HG03280 (cell line): ENCODE results near the gene CAMK2D.

Experiments
- ATAC-seq: cut with Tn5 transposase; IDR thresholded peaks from one replicate; pipeline ENCODE4 v1.9.1; 2021; ENCODE audit warnings: mild to moderate bottlenecking, moderate library complexity; ENCODE audit not compliant: unreplicated experiment

Gene CAMK2D

GRCh38 chr4:113537628-113538027 lies 223.9 kb downstream of the CAMK2D start:
- no peak for ATAC-seq

GRCh38 chr4:113537203-113537602 lies 224.3 kb downstream of the CAMK2D start:
- no peak for ATAC-seq

- ATAC-seq: no peak
Observed at GRCh38 chr4:113534711-113535110, 226.8 kb downstream of the CAMK2D start.

- ATAC-seq: no peak
Observed at GRCh38 chr4:113531572-113531971, 230.0 kb downstream of the CAMK2D start.

- no peak for ATAC-seq
Observed at GRCh38 chr4:113528395-113528794, 233.1 kb downstream of the CAMK2D start.

DNA sequence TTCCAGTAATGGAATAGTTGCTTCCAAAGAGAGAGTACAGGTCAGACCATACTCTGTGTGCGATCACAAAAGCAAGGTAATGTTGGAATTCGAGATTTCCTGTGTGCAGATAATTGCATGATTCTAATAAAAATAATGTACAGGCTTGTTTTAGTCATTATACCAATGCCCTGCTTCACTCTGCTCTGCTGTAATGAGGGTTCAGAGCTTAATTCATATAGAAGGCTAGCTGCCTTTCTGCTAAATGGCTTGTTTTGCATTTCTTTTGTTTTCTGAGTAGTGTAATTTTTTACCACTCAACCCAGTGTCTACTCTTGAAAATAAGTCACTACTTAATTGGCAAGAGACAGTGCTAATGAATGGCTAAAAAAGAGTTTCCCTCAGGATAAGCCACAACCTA lies 236.0 kb downstream of the CAMK2D start:
- ATAC-seq: no peak

DNA sequence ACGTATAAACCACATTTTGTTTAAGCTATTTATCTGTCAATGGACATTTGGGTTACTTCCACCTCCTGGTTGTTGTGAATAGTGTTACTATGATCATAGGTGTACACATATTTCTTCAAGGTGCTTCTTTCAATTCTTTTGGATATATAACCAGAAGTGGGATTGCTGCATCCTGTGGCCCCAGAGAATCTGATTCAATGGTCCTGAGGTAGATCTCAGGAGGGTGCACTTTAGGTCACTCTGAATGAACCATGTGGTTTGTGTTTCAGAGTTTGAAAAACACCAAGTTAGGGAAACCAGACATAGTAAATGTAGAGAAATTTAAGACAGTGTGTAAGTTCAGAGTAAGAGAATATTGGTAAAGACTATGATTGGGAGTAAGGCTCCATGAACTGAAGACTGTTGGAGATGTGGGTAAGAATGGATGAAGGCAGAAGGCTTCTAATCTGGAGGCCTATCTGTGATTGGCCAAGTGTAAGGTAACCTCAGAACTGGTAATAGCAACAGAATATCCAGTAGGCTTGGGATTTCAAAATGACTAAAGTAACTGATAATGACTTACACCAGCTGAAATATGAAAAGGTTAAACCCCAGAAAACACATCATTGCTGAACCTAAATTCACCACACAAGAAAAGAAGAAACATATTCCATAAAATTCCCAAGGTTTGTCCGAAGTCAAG lies 236.9 kb downstream of the CAMK2D start:
- peak; percentile 32 for ATAC-seq

GRCh38 chr4:113524096-113524495 lies 237.4 kb downstream of the CAMK2D start:
- ATAC-seq: peak; percentile 96

- no peak for ATAC-seq
Observed at GRCh38 chr4:113522433-113522832, 239.1 kb downstream of the CAMK2D start.

GRCh38 chr4:113513382-113513781 lies 248.2 kb downstream of the CAMK2D start:
- no peak for ATAC-seq

DNA sequence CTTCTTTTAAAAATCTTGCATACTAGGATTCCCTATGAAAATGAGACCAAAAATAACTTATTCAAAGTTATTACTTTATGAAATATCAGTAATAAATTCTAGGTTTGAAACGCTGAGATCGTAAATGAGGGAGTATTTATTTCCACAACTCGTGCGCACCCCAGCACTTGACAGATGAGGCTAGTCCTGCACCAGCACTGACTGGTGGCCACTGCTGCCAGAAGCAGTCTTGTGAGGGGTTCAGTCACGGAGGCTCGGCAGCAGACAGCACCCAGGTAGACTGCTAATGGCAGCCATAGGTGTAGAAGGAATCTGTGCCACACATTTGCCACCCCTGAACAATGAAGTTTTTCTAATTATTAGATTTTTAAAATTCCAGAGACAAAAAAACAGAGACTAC lies 248.7 kb downstream of the CAMK2D start:
- ATAC-seq: no peak

- ATAC-seq: no peak
Observed at GRCh38 chr4:113511944-113512343, 249.6 kb downstream of the CAMK2D start.

DNA sequence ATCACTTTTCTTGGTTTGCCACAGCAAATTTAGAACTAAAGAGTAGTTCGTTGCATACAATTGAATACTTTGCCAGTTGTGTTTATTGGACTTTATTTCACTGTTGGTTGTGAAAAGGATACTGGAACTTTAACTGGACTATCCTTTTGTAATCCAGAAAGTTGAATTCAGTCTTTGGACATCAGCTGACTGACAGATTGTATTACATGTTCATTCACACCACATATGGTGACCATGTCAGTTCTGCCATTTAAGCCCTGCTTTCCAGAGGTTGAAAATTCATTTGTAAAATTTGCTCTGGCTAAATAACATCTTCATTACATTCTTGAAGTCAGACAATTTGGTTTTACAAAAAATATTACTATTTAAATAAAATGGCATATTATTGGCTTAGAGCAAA lies 251.7 kb downstream of the CAMK2D start:
- ATAC-seq: no peak

- ATAC-seq: no peak
Observed at GRCh38 chr4:113505044-113505443, 256.5 kb downstream of the CAMK2D start.

DNA sequence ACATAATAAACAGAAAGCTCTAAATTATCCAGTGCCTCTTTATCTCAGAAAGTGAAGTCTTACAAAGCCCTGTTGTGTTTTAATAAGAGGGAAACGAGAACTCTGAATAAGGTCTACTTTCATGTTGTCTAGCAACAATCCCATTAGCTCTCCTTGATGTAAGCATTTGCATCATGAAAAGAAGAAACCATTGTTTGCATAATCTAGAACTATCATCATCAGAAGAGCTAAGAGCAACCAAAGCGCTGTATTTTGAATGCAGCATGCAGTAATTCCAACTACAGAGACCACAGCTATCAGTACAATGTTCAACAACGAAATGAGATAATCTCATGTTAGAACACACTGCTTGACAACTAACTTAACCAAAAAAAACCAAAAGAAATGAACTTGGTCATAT lies 257.1 kb downstream of the CAMK2D start:
- ATAC-seq: no peak

DNA sequence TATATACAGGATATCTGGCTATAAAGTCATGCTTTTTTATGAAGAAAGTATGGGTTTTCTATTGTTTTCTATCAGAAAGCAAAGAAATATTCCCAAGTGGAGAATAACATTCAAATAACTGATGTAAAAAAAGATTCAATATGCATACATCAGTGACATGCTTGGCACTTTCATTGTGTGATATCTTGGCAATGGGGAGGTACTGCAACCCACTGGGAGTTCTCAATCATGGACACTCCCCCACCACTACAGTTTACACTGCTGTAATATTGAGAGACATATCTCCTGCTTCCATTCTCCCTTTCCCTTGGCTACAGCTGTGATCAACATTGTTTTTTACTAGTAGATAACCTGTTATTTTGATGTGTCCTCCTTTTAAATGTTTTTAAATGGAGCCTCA lies 257.8 kb downstream of the CAMK2D start:
- no peak for ATAC-seq

GRCh38 chr4:113502906-113503305 lies 258.6 kb downstream of the CAMK2D start:
- no peak for ATAC-seq

GRCh38 chr4:113502476-113502875 lies 259.1 kb downstream of the CAMK2D start:
- ATAC-seq: no peak

- ATAC-seq: no peak
Observed at GRCh38 chr4:113500424-113500823, 261.1 kb downstream of the CAMK2D start.

DNA sequence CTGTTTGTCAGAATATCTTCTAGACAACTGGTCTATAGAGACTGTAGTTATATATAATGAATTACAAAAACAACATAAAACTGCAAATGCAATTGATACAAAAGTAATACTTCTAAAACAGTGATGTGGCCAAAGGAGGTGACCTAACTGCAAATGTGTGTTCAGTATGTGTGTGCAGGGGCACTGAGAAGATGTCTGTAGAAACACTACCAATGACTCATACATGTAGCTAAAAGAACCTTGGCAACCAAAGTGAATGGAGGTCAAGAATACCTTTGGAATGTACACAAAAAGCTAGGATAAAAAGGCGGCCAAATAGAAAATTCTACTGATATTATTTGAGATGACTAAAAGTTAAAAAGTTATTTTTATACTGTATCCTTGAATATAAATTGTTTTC lies 261.8 kb downstream of the CAMK2D start:
- ATAC-seq: no peak

DNA sequence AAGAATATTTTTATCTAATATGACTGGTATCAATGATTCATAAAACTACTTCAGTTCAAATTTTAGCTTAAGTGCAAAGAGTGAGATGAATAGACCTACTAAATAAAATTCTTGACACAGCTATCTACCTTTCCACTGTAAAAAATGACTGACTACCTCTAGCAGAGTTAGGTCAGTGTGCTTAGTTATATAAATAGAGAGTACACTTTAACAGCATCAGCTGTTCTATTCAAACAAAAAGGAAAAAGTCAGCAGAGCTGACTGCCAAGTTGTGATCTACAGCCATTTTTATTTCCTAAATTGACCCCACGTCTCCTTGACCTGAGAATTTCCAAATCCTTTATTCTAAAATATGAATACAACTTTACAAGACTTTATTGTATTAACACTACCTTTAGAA lies 262.4 kb downstream of the CAMK2D start:
- no peak for ATAC-seq

DNA sequence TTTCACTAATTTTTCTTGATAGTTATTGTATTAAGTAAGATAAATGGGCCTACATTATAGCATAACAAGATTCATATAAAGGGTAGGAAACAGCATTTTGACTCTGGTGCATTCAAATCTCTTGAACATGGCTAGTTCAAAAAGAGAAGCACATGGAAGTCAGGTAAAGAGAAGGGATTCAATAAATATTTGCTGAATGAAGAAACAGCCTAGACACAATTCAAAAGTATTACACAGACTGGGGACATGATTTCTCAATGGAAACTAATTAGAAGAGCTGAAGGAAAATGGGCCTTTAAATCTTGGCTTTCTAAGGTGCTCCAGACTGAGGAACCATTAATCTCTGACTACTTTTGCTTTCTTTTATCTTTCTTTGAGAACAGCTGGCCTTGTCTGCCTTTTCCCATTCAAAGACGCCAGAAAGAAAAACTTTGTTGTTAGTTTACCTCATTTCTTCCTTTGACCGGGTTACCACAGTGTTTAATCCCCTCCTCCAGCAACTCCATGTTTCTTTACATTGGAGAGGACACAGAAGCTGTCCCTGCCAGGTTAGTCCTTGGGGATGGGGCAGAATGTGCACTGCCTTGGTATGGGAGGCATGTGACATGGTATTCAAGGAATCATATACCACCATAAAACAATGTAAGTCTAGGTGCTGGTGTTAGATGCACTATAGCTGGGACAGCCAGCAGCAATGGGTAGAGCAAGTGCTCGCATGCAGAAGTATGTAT lies 264.2 kb downstream of the CAMK2D start:
- no peak for ATAC-seq

DNA sequence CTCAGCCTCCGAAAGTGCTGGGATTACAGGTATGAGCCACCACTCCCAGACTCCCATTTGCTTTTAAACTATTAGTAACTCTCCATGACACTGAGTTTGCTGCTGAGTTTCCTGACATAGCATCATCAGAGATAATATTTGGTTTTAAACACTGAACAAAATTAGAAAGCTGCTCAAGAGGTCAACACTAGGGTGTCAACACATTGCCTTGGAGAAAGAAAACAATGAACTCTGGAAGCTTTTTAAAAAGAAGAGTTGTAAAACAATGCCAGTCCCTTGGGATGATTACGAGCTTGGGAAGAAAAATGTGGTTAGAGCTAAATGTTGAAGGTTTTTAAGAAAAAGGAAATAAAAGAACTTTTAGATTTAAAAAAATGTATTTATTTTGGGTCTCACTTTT lies 264.8 kb downstream of the CAMK2D start:
- ATAC-seq: no peak
